SK-N-MC (cell line): ENCODE measurements around the gene MACROD2.

Experiments
- DNase-seq: peaks from one replicate; pipeline ENCODE4 v3.0.0-alpha.2; 2011; ENCODE audit warnings: low read depth, low spot score
- H3K27ac ChIP-seq: fragments of 200-600 bp; sonication (generic); 2 replicates; pipeline ENCODE4 v1.5.1; 2016; ENCODE audit warnings: mixed run types
- H3K36me3 ChIP-seq: fragments of 200-600 bp; sonication (generic); 2 replicates; pipeline ENCODE4 v1.6.1; 2017; ENCODE audit warnings: antibody characterized with exemption, low read length, mixed read lengths; ENCODE audit not compliant: insufficient read depth
- H3K4me3 ChIP-seq: fragments of 200-600 bp; sonication (generic); 2 replicates; pipeline ENCODE4 v1.5.1; 2016
- H3K9ac ChIP-seq: fragments of 200-600 bp; sonication (generic); 2 replicates; pipeline ENCODE4 v1.8.0; 2017; ENCODE audit warnings: mixed run types, mixed read lengths; ENCODE audit not compliant: insufficient read length
- H3K9me3 ChIP-seq: fragments of 200-600 bp; sonication (generic); 2 replicates; pipeline ENCODE4 v1.6.1; 2017; ENCODE audit warnings: low read depth, mild to moderate bottlenecking, antibody characterized with exemption, low read length, moderate library complexity, mixed read lengths
- EZH2 ChIP-seq: fragments of 200-600 bp; sonication (generic); IDR thresholded peaks from one replicate; pipeline ENCODE4 v1.6.1; 2017; ENCODE audit warnings: antibody characterized with exemption
- FOXP2 ChIP-seq: optimal IDR thresholded peaks from 2 replicates; pipeline ENCODE3; 2011; ENCODE audit warnings: mild to moderate bottlenecking, moderate library complexity; ENCODE audit not compliant: insufficient read depth; ENCODE audit errors: extremely low read length, control extremely low read depth
- POLR2AphosphoS5 ChIP-seq: IDR thresholded peaks from 2 replicates; pipeline ENCODE4 v1.6.1; 2012; ENCODE audit warnings: mild to moderate bottlenecking, low read depth, low read length, borderline replicate concordance

MACROD2 gene

DNA sequence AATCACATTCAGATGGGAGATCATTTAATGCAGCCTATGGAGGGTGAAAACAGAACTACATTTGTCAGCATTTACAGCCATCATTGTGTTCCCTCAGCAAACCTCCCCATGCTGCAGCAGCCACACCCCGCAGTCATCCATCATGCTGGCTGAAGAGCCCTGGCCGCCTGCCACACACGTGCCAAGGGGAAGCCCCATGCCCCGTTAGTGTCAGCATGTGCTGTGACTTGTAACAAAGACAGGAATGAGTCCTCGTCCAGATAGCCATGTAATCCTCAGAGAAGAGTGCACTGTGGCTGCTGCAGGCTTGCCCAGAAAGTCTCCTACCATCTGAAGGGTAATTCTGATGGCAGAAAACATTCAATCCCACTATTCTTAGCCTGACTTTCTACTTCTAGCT is 1480.2 kb downstream of the MACROD2 start:
- no peaks in the 10 kb centered on the region for H3K36me3 ChIP-seq
- no peak overlapping the region for H3K27ac ChIP-seq
- TF ChIP-seq EZH2 (no peak), FOXP2 (no peak)
- no peaks in the 10 kb centered on the region for H3K9me3 ChIP-seq
- no peak for DNase-seq
- H3K9ac ChIP-seq, result no peak overlapping the region
- H3K4me3 ChIP-seq, result no peak overlapping the region

- no peak for DNase-seq
- Histone ChIP-seq H3K4me3 (no peak overlapping the region), H3K9ac (no peak overlapping the region), H3K27ac (no peak overlapping the region), H3K9me3 (no peaks in the 10 kb centered on the region), H3K36me3 (no peaks in the 10 kb centered on the region)
- no peak for TF ChIP-seq EZH2
- TF ChIP-seq POLR2AphosphoS5, result no peak
- TF ChIP-seq FOXP2, result no peak
Observed at GRCh38 chr20:15476186-15476585, 1480.9 kb downstream of the MACROD2 start.

- Histone ChIP-seq H3K4me3 (no peak overlapping the region), H3K36me3 (no peaks in the 10 kb centered on the region), H3K9me3 (no peaks in the 10 kb centered on the region), H3K9ac (no peak overlapping the region), H3K27ac (no peak overlapping the region)
- TF ChIP-seq POLR2AphosphoS5 (no peak), FOXP2 (no peak), EZH2 (no peak)
- DNase-seq, result no peak
Observed at GRCh38 chr20:15476781-15477180, 1481.5 kb downstream of the MACROD2 start.

- TF ChIP-seq EZH2 (no peak), FOXP2 (no peak), POLR2AphosphoS5 (no peak)
- no peaks in the 10 kb centered on the region for H3K36me3 ChIP-seq
- H3K4me3 ChIP-seq, result no peak overlapping the region
- no peak for DNase-seq
- no peak overlapping the region for H3K9ac ChIP-seq
- no peak overlapping the region for H3K27ac ChIP-seq
- peaks cover 6% of the 10 kb centered on the region; the same call in 1 of the 2 replicates for H3K9me3 ChIP-seq
Observed at GRCh38 chr20:15482525-15482924, 1487.2 kb downstream of the MACROD2 start.

DNA sequence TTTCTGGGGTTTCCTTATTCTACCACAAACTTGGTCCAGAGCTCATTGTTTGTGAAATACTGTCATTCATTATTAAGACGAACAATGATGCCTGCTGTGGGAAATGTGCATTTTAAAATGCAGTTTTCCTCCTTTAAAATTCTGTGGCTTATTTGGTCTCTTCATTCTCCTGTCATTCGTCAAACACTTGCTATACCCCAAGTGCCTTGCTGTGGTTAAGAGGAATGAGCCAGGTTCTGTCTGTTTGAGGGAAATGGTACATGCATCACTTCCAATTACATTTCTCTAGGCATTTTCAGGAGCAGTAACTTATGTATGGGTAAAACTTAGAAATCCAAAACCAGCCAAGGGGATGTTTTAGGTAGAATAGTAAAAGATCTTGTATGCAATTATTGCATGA is 1490.2 kb downstream of the MACROD2 start:
- Histone ChIP-seq H3K27ac (no peak overlapping the region), H3K36me3 (no peaks in the 10 kb centered on the region), H3K4me3 (no peak overlapping the region), H3K9ac (no peak overlapping the region), H3K9me3 (peaks cover 6% of the 10 kb centered on the region; the same call in 1 of the 2 replicates)
- TF ChIP-seq FOXP2 (no peak), POLR2AphosphoS5 (no peak), EZH2 (no peak)
- no peak for DNase-seq

DNA sequence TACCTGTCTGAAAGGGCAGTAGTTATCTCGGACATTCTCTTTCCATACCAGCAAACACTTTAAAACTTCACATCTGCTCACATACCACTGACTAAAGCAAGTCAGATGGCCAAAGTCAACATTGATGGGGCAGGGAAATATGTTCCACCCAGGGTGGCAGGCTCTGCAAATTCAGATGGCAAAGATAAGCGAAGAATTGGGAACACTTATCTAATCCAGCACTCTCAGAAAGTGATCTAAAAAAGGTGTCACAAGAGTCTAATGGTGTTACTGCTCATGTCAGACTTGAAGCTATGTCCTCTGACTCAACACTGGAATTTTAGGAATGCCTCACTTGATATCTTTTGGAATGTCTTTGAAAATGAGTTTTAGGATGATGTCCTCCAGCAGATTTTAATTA is 1491.7 kb downstream of the MACROD2 start:
- no peak for DNase-seq
- no peak for TF ChIP-seq EZH2
- no peak for TF ChIP-seq POLR2AphosphoS5
- TF ChIP-seq FOXP2, result no peak
- H3K27ac ChIP-seq, result no peak overlapping the region

GRCh38 chr20:15487682-15488081 is 1492.4 kb downstream of the MACROD2 start:
- Histone ChIP-seq H3K4me3 (no peak overlapping the region), H3K9ac (no peak overlapping the region), H3K36me3 (no peaks in the 10 kb centered on the region), H3K27ac (no peak overlapping the region), H3K9me3 (peaks cover 6% of the 10 kb centered on the region; the same call in 1 of the 2 replicates)
- TF ChIP-seq EZH2, result no peak
- TF ChIP-seq FOXP2, result no peak
- TF ChIP-seq POLR2AphosphoS5, result no peak
- no peak for DNase-seq

More for the DNA sequence above, 1491.7 kb downstream of the MACROD2 start:
- Histone ChIP-seq H3K36me3 (no peaks in the 10 kb centered on the region), H3K4me3 (no peak overlapping the region), H3K9ac (no peak overlapping the region), H3K9me3 (peaks cover 6% of the 10 kb centered on the region; the same call in 1 of the 2 replicates)

GRCh38 chr20:15491575-15491974 is 1496.3 kb downstream of the MACROD2 start:
- no peaks in the 10 kb centered on the region for H3K9me3 ChIP-seq
- no peak for DNase-seq
- TF ChIP-seq POLR2AphosphoS5 (no peak), FOXP2 (no peak), EZH2 (no peak)
- H3K4me3 ChIP-seq, result no peak overlapping the region
- no peak overlapping the region for H3K27ac ChIP-seq
- H3K36me3 ChIP-seq, result no peaks in the 10 kb centered on the region
- H3K9ac ChIP-seq, result no peak overlapping the region

DNA sequence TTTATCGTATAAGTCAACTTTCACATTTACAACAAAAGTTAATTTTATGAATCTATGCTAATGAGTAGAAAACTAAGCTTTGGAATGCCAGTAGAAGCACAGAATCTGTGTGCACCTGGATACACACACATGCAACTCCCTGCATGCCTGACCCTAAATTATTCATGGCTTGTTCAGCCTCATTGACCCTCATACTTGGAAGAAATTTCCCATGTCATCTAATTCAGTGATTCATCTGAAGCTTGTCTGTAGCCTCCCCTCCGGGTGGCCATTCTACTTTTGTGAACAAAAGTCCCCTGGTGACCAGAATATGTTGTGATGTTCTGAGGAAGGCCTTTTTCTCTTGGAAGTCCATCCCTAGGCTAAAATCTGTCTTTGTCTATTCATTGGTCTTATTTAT is 1499.5 kb downstream of the MACROD2 start:
- Histone ChIP-seq H3K27ac (no peak overlapping the region), H3K36me3 (no peaks in the 10 kb centered on the region), H3K9ac (no peak overlapping the region), H3K9me3 (no peaks in the 10 kb centered on the region), H3K4me3 (no peak overlapping the region)
- DNase-seq, result no peak
- TF ChIP-seq FOXP2 (no peak), EZH2 (no peak), POLR2AphosphoS5 (no peak)

DNA sequence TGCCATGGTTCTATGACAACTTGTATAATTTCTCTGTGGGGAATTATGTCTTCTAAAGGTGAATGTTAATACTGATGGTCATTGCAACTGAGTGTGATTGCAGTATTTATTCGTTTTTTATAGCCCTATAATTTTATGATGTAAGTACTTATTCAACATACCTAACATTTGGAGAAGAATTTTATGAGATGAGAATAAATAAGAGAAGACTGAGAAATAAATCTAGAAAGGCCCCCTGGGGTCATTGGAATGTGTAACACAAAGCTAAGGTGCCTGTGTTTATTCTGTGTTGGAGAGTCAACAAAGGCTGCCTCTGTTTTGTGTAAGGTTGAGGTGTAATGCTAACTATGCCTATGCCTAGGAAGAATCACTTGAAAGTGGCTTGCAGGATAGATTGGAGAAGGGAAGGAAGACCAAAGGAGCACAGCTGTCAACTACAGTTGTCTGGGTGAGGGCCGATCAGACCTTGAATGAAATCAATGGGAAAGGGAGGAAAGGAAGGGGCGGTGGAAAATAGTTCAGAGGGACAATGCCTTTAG is 1501.3 kb downstream of the MACROD2 start:
- no peak overlapping the region for H3K9ac ChIP-seq
- TF ChIP-seq FOXP2, result no peak
- no peaks in the 10 kb centered on the region for H3K36me3 ChIP-seq
- DNase-seq, result no peak
- H3K4me3 ChIP-seq, result no peak overlapping the region
- no peak overlapping the region for H3K27ac ChIP-seq
- H3K9me3 ChIP-seq, result no peaks in the 10 kb centered on the region
